ENCODE results near the gene CRYBG1. TPM values are rescaled to one million over a fixed set of nuclear protein-coding genes. Genes with fewer than 3 reads are reported as not detected.

CRYBG1 gene
- polyA plus RNA-seq, 1 donor from 2014 or later = 0.73 TPM

DNA sequence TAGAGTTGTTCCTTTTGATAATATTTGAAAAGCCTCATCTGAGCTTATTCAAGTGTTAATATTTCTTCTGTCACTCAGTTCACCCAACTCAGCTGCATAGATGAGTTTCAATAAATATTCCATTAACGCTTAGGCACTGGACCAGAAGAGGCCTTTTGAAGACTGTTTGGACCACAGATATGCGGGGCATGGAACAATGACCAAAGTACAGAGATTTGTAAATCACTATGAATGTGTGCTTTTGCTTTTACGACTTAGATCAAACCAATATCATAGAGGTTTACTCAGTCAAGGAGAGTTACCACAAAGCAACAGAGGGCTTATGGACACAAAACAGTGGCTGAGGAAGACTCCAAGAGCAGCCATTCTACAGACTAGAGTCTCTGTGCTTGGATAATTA is 168.9 kb downstream of the CRYBG1 start:
- Histone ChIP-seq H3K79me2 (replicated peaks; ENCODE audit: insufficient read depth, low read length) (no peaks in the 10 kb centered on the region), H3K4me2 (ENCODE audit: low read length) (no peak overlapping the region), H3K9ac (ENCODE audit: low read length) (no peak overlapping the region), H3K27me3 (ENCODE audit: insufficient read depth, low read depth, low read length) (no peaks in the 10 kb centered on the region), H3F3A (ENCODE audit: insufficient read depth, low read length, poor library complexity, severe bottlenecking) (no peaks in the 10 kb centered on the region), H3K27ac (ENCODE audit: low read length) (no peak overlapping the region), H3K4me3 (ENCODE audit: low read length) (no peak overlapping the region), H4K20me1 (ENCODE audit: insufficient read depth) (no peaks in the 10 kb centered on the region), H3K9me3 (ENCODE audit: low read length) (no peaks in the 10 kb centered on the region), H3K9me2 (ENCODE audit: insufficient read depth, low read length) (no peaks in the 10 kb centered on the region), H3K36me3 (ENCODE audit: insufficient read depth, low read length) (no peaks in the 10 kb centered on the region), H2AFZ (ENCODE audit: low read depth, low read length) (no peak overlapping the region)
- TF ChIP-seq EZH2 (IDR thresholded peaks at IDR 0.05; ENCODE audit: borderline replicate concordance, insufficient read depth, low read length, poor library complexity, severe bottlenecking) (no peak), EP300 (conservative IDR thresholded peaks at IDR 0.05; ENCODE audit: poor library complexity, severe bottlenecking) (no peak), REST (IDR thresholded peaks at IDR 0.05; ENCODE audit: borderline replicate concordance) (no peak), SMC3 (conservative IDR thresholded peaks at IDR 0.05; ENCODE audit: poor library complexity) (no peak), MXI1 (conservative IDR thresholded peaks at IDR 0.05; ENCODE audit: poor library complexity, severe bottlenecking) (no peak), POLR2AphosphoS5 (IDR thresholded peaks at IDR 0.05) (no peak), TAF1 (IDR thresholded peaks at IDR 0.05; ENCODE audit: low read depth) (no peak)
- TF ChIP-seq, protein P1, sequence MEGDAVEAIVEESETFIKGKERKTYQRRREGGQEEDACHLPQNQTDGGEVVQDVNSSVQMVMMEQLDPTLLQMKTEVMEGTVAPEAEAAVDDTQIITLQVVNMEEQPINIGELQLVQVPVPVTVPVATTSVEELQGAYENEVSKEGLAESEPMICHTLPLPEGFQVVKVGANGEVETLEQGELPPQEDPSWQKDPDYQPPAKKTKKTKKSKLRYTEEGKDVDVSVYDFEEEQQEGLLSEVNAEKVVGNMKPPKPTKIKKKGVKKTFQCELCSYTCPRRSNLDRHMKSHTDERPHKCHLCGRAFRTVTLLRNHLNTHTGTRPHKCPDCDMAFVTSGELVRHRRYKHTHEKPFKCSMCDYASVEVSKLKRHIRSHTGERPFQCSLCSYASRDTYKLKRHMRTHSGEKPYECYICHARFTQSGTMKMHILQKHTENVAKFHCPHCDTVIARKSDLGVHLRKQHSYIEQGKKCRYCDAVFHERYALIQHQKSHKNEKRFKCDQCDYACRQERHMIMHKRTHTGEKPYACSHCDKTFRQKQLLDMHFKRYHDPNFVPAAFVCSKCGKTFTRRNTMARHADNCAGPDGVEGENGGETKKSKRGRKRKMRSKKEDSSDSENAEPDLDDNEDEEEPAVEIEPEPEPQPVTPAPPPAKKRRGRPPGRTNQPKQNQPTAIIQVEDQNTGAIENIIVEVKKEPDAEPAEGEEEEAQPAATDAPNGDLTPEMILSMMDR (IDR thresholded peaks at IDR 0.05; ENCODE audit: poor library complexity, severe bottlenecking) = no peak

DNA sequence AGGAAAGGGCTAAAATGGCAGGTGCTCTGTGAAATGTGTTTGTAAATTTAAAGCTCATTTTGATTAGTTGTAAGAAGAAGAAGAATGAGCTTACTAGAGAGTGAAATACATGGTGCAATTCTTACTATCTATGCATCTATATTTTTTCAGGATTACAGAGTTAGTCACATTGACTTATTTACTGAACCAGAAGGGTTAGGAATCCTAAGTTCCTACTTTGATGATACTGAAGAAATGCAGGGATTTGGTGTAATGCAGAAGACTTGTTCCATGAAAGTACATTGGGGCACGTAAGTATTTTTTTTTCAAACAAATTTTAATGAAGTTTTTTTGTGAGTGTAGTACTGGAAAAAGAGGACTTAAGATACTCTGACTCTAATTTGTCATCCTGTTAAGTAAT is 169.5 kb downstream of the CRYBG1 start:
- Histone ChIP-seq H3K9me2 (ENCODE audit: insufficient read depth, low read length) (no peaks in the 10 kb centered on the region), H3K27me3 (ENCODE audit: insufficient read depth, low read depth, low read length) (no peaks in the 10 kb centered on the region), H3K4me2 (ENCODE audit: low read length) (no peak overlapping the region)

DNA sequence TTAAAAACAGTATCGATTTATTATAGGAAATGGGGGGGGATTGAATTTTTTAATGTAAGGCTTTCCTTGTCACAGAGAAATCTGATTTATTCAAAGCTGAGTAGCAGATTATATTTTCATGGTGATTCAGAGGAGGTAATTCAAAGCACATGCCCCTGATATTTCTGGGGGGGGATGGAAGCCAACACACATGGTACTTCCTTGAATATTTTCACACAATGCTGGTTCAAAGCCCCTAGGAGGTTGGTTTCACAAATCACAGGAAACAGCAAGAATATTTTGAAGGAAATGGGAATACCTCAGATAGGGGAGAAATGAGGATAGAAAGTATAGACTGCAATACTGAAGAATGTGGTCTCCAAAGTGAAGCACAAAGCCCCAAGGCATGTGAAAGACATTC is 170.0 kb downstream of the CRYBG1 start:
- H3K27ac ChIP-seq (ENCODE audit: low read length) = no peak overlapping the region
- H3K9ac ChIP-seq (ENCODE audit: low read length) = no peak overlapping the region
- H3K4me2 ChIP-seq (ENCODE audit: low read length) = no peak overlapping the region
- no peak for TF ChIP-seq POLR2AphosphoS5 (IDR thresholded peaks at IDR 0.05)
- no peak for TF ChIP-seq TAF1 (IDR thresholded peaks at IDR 0.05; ENCODE audit: low read depth)
- no peak for TF ChIP-seq MXI1 (conservative IDR thresholded peaks at IDR 0.05; ENCODE audit: poor library complexity, severe bottlenecking)
- H2AFZ ChIP-seq (ENCODE audit: low read depth, low read length) = no peak overlapping the region
- H3K27me3 ChIP-seq (ENCODE audit: insufficient read depth, low read depth, low read length) = no peaks in the 10 kb centered on the region
- H3F3A ChIP-seq (ENCODE audit: insufficient read depth, low read length, poor library complexity, severe bottlenecking) = no peaks in the 10 kb centered on the region
- no peaks in the 10 kb centered on the region for H3K79me2 ChIP-seq (replicated peaks; ENCODE audit: insufficient read depth, low read length)
- no peaks in the 10 kb centered on the region for H3K36me3 ChIP-seq (ENCODE audit: insufficient read depth, low read length)
- no peaks in the 10 kb centered on the region for H3K9me2 ChIP-seq (ENCODE audit: insufficient read depth, low read length)
- no peaks in the 10 kb centered on the region for H4K20me1 ChIP-seq (ENCODE audit: insufficient read depth)
- H3K9me3 ChIP-seq (ENCODE audit: low read length) = no peaks in the 10 kb centered on the region
- H3K4me3 ChIP-seq (ENCODE audit: low read length) = no peak overlapping the region

More for the DNA sequence above, 169.5 kb downstream of the CRYBG1 start:
- Histone ChIP-seq H3K4me3 (ENCODE audit: low read length) (no peak overlapping the region), H3K9me3 (ENCODE audit: low read length) (no peaks in the 10 kb centered on the region), H3F3A (ENCODE audit: insufficient read depth, low read length, poor library complexity, severe bottlenecking) (no peaks in the 10 kb centered on the region), H3K79me2 (replicated peaks; ENCODE audit: insufficient read depth, low read length) (no peaks in the 10 kb centered on the region), H4K20me1 (ENCODE audit: insufficient read depth) (no peaks in the 10 kb centered on the region), H3K9ac (ENCODE audit: low read length) (no peak overlapping the region), H3K27ac (ENCODE audit: low read length) (no peak overlapping the region), H3K36me3 (ENCODE audit: insufficient read depth, low read length) (no peaks in the 10 kb centered on the region), H2AFZ (ENCODE audit: low read depth, low read length) (no peak overlapping the region)
- TF ChIP-seq SMC3 (conservative IDR thresholded peaks at IDR 0.05; ENCODE audit: poor library complexity) (no peak), MXI1 (conservative IDR thresholded peaks at IDR 0.05; ENCODE audit: poor library complexity, severe bottlenecking) (no peak), EP300 (conservative IDR thresholded peaks at IDR 0.05; ENCODE audit: poor library complexity, severe bottlenecking) (no peak), EZH2 (IDR thresholded peaks at IDR 0.05; ENCODE audit: borderline replicate concordance, insufficient read depth, low read length, poor library complexity, severe bottlenecking) (no peak)
